Measurements from ENCODE around the gene PRCD.

Gene PRCD, protein sequence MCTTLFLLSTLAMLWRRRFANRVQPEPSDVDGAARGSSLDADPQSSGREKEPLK

GRCh38 chr17:76539631-76540271, at the start of gene PRCD:
PRCD (plus strand) TSS chr17:76540044; CDS start chr17:76540142, 98 bp downstream.
- DNase-seq = no peak

GRCh38 chr17:76490112-76490710, 49.6 kb upstream of the PRCD start:
- no peak for DNase-seq

DNA sequence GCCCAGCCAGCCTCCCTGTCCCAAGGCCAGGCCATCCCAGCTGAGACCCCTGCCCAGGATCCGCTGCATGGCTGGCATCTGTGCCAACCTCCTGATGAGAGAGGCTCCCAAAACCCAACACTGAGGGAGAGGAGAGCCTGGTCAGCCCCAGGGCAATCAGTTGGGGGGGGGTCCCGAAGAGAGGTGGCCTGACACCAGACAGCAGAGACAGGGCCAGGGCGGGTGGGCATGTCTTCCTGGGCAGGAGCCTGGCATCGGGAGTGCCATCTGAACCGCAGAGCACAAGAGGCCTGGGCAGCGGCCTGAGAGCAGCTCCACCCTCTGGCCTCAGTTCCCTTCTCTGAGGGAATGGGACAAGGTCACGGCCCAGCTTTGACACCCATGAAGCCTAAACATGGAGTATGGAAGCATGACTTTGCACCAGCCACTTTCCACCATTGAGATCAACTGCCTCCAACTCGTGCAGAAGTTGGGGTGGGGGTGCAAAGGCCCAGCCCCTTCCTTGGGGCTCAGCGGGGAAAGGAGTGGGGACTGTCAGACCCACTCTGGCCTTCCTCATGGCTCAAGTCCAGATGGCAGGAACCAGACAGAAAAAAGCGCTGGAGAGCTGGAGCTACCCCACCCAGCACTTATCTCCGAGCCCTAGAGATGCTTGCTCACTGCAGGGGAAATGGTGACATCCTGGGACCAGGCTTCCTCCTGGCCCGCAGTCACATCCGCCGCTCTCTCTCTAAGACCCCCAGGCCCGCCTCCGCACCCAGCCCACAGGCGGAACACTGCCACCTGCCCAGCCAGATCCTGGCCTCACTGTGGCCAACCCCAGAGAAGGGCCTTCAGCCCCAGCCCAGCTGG, 48.3 kb upstream of the PRCD start:
- DNase-seq = no peak

GRCh38 chr17:76492123-76492988, 47.5 kb upstream of the PRCD start:
- no peak for DNase-seq

DNA sequence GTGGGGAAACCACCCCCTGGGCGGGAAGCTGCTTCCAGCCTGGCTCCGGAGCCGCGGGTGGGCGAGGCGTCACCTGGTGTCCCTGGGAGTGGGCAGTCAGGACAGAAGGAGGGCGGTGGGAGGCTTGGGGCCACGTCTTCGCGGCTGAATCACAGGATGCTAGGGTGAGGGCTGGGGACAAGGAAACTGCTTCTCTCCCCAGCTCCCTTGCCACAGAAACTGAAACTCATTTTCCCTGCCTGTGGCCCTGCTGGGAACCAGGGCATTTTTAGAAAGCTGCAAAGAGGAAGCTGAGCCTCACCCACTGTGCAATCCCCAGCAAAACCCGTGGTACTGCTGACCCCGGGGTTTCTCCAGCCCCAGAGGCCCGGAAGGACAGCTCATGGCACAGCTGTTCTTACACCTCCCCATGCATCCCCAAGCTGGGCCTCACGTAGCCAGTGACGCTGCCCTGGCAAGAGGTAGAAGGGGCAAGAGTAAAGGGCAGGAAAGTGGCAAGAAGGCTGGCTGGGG, 46.8 kb upstream of the PRCD start:
- DNase-seq = peak in 1 of 2 donors; percentile 41

GRCh38 chr17:76493505-76494167, 46.2 kb upstream of the PRCD start:
- DNase-seq = no peak

DNA sequence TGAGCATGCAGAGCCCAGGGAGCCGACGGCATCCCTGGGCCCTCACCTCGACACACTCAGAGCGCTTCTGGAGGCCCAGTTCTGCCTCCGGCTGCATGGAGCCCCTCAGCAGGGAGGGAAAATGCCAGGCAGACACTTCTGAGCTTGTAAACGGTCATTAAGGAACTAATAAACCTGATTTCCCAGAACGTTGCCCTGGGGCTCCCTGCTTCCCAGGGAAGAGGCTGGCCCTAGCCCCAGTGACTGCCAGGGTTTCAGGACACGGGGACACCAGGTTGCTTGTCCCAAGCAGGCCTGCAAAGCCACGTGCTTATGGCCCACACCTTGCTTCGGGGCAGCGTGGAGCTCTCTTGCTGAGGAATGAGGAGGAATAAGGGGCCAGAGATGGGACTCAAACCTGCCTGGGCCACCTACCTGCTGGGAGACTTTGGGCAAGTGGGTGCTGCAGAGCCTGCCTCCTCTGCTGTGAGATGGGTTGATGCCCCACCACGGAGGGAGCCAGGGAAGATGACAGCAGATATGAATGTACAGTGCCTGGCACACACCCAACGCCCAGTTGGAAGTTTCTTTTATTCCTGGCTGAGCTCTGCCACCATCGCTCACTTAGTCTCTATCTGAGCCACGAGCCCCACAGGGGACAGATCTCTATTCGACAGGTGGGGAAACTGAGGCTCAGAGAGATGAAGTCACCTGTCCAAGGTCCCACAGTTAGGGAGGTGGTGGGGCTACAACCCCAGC, 44.0 kb upstream of the PRCD start:
- DNase-seq = no peak

- no peak for DNase-seq
These were observed 43.4 kb upstream of the PRCD start for GRCh38 chr17:76496464-76496863.

DNA sequence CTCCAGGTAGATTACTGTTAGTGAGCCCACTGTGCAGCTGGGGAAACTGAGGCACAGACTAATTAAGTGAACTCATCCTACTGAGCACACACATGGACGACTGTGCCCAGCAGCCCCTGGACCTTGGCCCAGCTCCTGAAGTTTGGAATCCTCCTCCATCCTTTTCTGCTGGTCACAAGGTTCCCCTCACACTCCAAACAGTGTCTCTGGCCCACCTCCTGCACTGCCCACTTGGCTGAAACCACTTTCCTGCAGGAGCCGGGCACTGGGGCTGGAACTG, 42.2 kb upstream of the PRCD start:
- no peak for DNase-seq

- peak in 1 of 2 donors; percentile 61 for DNase-seq
These were observed 41.6 kb upstream of the PRCD start for GRCh38 chr17:76497979-76498875.

GRCh38 chr17:76498876-76499251, 41.0 kb upstream of the PRCD start:
- DNase-seq = no peak

DNA sequence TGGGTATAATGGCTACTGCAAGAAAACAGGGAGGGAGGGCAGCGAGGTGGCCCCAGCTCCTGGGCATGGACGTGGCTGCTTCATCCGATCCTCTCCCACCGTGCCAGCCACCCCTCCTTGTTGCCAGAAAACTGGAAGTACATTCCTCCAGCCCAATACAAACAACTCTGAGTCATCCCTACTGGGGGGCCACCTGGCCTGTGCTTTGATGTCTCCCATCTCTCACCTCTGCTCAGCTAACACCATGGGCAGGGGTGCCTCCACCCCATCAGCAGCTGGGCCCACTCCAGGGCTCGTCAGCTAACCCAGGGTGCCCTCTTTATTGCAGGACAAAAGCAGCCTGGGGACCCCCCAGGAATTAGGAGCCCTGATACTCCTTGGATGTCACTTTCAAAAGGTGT, 40.6 kb upstream of the PRCD start:
- no peak for DNase-seq

DNA sequence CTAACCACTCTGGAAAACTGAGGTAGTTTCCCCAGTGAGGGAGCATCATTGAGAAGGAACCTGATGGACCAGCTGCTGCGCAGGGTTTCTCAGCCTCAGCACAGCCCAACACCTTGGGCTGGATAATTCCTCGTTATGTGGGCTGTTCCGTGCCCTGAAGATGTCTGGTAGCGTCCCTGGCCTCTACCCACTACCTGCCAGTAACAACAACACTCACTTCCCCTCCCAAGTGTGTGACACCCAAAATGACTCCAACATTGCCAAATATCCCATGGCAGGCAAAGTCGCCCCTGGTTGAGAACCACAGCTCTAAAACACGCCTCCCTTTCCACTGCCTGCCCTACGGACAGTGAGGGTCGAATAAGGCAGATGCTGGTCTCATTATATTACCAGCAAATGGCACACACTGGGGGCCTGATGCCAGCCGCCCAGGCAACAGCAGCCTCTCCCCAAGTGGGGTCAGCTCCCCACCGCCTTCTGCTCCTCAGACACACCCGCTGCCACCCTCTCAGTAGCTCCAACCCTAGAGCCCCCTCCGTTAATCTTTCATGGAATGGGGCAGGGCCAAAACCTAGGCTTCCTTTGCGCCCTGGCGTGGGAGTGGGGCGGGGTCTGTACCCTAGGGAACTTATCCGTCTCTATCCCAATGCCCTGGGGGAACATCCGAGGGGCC, 39.6 kb upstream of the PRCD start:
- DNase-seq = no peak

GRCh38 chr17:76500747-76501017, 39.2 kb upstream of the PRCD start:
- no peak for DNase-seq

DNA sequence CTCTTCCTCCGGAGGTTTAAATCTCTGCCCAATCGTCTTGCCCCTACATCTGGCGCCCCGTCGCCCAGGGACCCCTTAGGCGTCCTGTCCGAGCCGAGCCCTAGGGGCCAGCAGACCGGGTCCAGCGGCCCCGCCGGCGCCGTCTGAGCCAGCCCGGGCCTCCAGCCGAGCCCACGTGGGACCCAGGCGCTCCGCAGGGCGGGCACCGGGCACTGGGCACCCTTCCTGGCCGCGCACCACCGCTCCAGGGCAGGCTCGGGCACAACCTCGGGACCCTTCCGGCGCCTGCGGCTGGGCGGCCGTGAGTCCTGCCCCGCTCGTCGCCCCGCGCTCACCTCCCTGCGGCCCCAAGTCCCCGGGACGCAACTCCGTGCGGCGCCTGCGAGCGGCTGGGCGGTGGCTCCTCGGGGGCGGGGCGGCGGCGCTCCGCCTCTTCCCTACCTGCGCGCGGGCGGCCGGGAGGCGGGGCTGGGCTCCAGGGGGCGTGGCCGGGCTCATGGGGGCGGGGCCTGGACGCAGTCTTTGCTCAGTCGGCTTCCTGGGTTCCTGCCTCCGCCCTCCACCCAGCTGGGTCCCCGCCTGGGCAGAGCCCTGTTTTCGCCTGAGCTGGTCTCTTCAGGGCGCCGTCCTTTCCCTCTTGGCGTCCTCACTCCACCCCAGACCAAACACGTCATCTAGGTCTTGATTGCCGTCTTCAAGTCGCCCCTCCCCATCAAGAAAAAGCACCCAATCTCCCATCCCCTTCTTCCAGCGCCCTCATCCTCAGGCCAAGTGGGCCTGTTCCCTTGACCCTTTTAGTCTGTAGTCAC, 38.6 kb upstream of the PRCD start, which contains the start of gene RHBDF2:
RHBDF2 (minus strand) TSS at position 406 of the 809 bp plus-strand sequence. CDS start 19,899 bp downstream, outside the sequence.
- DNase-seq = peak; percentile 50 to 74

DNA sequence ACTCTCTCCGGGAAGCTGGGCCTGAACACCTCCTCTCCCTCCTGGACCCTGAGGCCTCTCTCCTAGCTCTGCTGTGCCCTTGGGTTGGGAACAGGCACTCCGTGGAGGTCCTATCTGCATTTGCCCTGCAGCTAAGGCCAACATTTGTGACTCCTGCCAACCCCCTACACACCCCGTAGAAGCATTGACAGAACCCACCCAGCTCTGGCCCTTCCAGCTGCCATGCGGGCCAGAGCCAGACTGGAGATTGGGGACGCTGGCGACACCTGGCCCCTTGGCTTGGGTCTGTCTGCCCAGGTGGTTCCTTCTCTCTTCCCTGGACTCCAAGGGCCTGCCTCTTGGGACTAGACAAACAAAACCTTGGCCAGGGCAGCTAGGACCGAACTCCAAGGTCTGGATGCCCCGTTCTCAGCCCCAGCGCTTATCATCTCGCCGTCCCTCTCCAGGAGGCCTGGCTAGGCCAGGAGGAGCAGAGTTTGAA, 38.0 kb upstream of the PRCD start:
- DNase-seq = no peak

- DNase-seq = no peak
These were observed 37.3 kb upstream of the PRCD start for GRCh38 chr17:76502341-76503211.

DNA sequence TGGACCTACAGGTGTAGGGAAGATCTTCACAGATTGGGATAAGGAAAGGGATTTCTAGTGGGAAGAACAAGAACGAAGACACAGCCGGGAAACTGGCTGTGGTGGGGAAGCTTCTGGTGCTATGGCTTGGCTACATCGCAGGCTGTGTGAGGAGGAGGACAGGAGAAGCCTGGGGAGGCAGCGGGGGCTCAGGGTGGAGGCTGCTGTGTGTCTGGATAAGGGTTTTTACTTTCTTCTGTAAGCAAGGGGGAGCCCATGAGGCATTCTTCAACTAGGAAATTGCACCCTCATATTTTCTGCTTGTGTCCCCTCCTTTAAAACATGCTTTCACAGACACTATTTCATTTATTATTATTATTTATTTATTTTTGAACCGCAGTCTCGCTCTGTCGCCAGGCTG, 35.7 kb upstream of the PRCD start:
- DNase-seq = no peak
